Hepatic stellate cell (primary cell): ENCODE data around the gene CISD1.

ENCODE experiments used
- DNase-seq: peaks from one replicate; pipeline ENCODE4 v3.0.0; 2011; ENCODE audit warnings: low spot score

Gene CISD1

GRCh38 chr10:58266003-58266825 is 2.7 kb upstream of the CISD1 start:
- DNase-seq: peak; percentile 41

- DNase-seq: peak; percentile 40
Observed at GRCh38 chr10:58266826-58267712, 1.9 kb upstream of the CISD1 start.

GRCh38 chr10:58267713-58268453 is 1.1 kb upstream of the CISD1 start, which contains the start of gene IPMK:
Gene IPMK, minus strand, starts transcription at chr10:58267894. Its CDS starts 283 bp downstream, at chr10:58267611.
- peak; percentile 84 for DNase-seq

- no peak for DNase-seq
Observed at GRCh38 chr10:58268454-58268945, 462 bp upstream of the CISD1 start.

GRCh38 chr10:58269782-58270290 is 874 bp downstream of the CISD1 start:
- no peak for DNase-seq

GRCh38 chr10:58275261-58275660 is 6.3 kb downstream of the CISD1 start:
- DNase-seq: no peak

GRCh38 chr10:58275908-58276307 is 6.9 kb downstream of the CISD1 start:
- DNase-seq: no peak

- DNase-seq: no peak
Observed at GRCh38 chr10:58278274-58278961, 9.5 kb downstream of the CISD1 start.

GRCh38 chr10:58278962-58279307 is 10.0 kb downstream of the CISD1 start:
- no peak for DNase-seq

GRCh38 chr10:58280477-58280876 is 11.5 kb downstream of the CISD1 start:
- DNase-seq: no peak

GRCh38 chr10:58281092-58281752 is 12.3 kb downstream of the CISD1 start:
- no peak for DNase-seq

GRCh38 chr10:58282615-58283014 is 13.7 kb downstream of the CISD1 start:
- no peak for DNase-seq

- peak; percentile 28 for DNase-seq
Observed at GRCh38 chr10:58291538-58292174, 22.7 kb downstream of the CISD1 start.

GRCh38 chr10:58293989-58294388 is 25.0 kb downstream of the CISD1 start:
- DNase-seq: no peak

- peak; percentile 24 for DNase-seq
Observed at GRCh38 chr10:58299580-58299979, 30.6 kb downstream of the CISD1 start.

GRCh38 chr10:58300676-58301075 is 31.7 kb downstream of the CISD1 start:
- no peak for DNase-seq

GRCh38 chr10:58302254-58302653 is 33.3 kb downstream of the CISD1 start:
- DNase-seq: no peak

GRCh38 chr10:58304099-58304633 is 35.2 kb downstream of the CISD1 start:
- no peak for DNase-seq

GRCh38 chr10:58305821-58306220 is 36.9 kb downstream of the CISD1 start:
- DNase-seq: no peak

GRCh38 chr10:58307676-58308075 is 38.7 kb downstream of the CISD1 start:
- no peak for DNase-seq
